Daoy (cell line): Measurements from ENCODE around the gene A3GALT2. TPM values are rescaled to one million over a fixed set of nuclear protein-coding genes. Genes with fewer than 3 reads are reported as not detected.

Source experiments
- total RNA-seq: library from RNA; depleted of rRNA; stranded (reverse); fragments of >200 nt; shearing (Covaris generic); gene quantifications from 2 replicates; pipeline ENCODE4 v1.2.3, GENCODE V29; 2014; rRNA removed

A3GALT2 gene
- total RNA-seq, 1 experiment from 2014 or later: not detected

Other genes starting within 250 kb of the A3GALT2 start
- gene AZIN2, start 239.9 kb downstream of the A3GALT2 start, total RNA-seq: 2.4 and 8.9 TPM in 2 replicates
- 2.9 and 5.4 TPM in 2 replicates for gene TRIM62, start 139.1 kb downstream of the A3GALT2 start, total RNA-seq
- gene ZNF362, start 64.6 kb downstream of the A3GALT2 start, total RNA-seq: 6.5 and 14.6 TPM in 2 replicates
- gene PHC2, start 110.0 kb upstream of the A3GALT2 start, total RNA-seq: 101 and 108 TPM in 2 replicates
- 5.5 and 9.1 TPM in 2 replicates for gene ZSCAN20, start 151.5 kb upstream of the A3GALT2 start, total RNA-seq